K562 (cell line): ENCODE measurements around the gene SYNGR3. TPM values are rescaled to one million over a fixed set of nuclear protein-coding genes. Genes with fewer than 3 reads are reported as not detected.
A peak's percentile ranks its signal among the peaks of the same experiment; 100 is the strongest.

ENCODE experiments used
- ATF3 ChIP-seq, 2 experiments: fragments of 450-650 bp in 1 of 2; sonication (generic) in 1 of 2; formaldehyde crosslinking in 1 of 2; IDR thresholded peaks in 1 of 2; conservative IDR thresholded peaks in 1 of 2; 2 replicates each; pipeline versions ENCODE4 v1.6.1 to v1.8.1; 2016 to 2023; ENCODE audit warnings: mild to moderate bottlenecking in 2 of 2, moderate library complexity in 2 of 2, inconsistent platforms in 1 of 2, missing genetic modification reagents in 1 of 2
- CBX8 ChIP-seq: fragments of 200-600 bp; sonication (generic); IDR thresholded peaks from 2 replicates; pipeline ENCODE4 v1.6.1; 2012; ENCODE audit warnings: borderline replicate concordance, mixed run types, low read depth, mild to moderate bottlenecking, moderate library complexity, mixed read lengths, low read length, control low read depth, inconsistent platforms; ENCODE audit not compliant: poor library complexity, severe bottlenecking; ENCODE audit errors: extremely low read depth
- ELF1 ChIP-seq: fragments of 200-800 bp; sonication (Bioruptor generic); IDR thresholded peaks from 2 replicates; pipeline ENCODE4 v1.6.1; 2016; ENCODE audit warnings: missing genetic modification characterization, missing compliant biosample characterization
- GTF2F1 ChIP-seq: IDR thresholded peaks from 2 replicates; pipeline ENCODE4 v1.6.1; 2011; ENCODE audit warnings: low read depth, low read length, improper control_type of control experiment
- MYC ChIP-seq, 2 experiments: fragments of 250-450 bp in 1 of 2; sonication (Bioruptor Pico) in 1 of 2; IDR thresholded peaks; 2 replicates each; pipeline versions ENCODE4 v1.5.1 to v1.6.1; 2012 to 2021; ENCODE audit warnings: low read depth in 2 of 2, borderline replicate concordance in 1 of 2, improper control_type of control experiment in 1 of 2, low read length in 1 of 2, mild to moderate bottlenecking in 1 of 2, moderate library complexity in 1 of 2
- PBX2 ChIP-seq, 2 experiments: IDR thresholded peaks in 1 of 2; conservative IDR thresholded peaks in 1 of 2; 2 replicates each; pipeline ENCODE4 v1.6.1; 2016; ENCODE audit warnings: low read depth in 2 of 2, mild to moderate bottlenecking in 1 of 2, missing compliant biosample characterization in 1 of 2, missing genetic modification characterization in 1 of 2, moderate library complexity in 1 of 2
- PHF8 ChIP-seq: fragments of 200-600 bp; sonication (generic); IDR thresholded peaks from 2 replicates; pipeline ENCODE4 v1.6.1; 2012; ENCODE audit warnings: mixed run types, mild to moderate bottlenecking, inconsistent platforms, low read length, moderate library complexity, borderline replicate concordance
- RBM14 ChIP-seq: fragments of 200-400 bp; formaldehyde crosslinking; IDR thresholded peaks from 2 replicates; pipeline ENCODE4 v1.6.1; 2018; ENCODE audit warnings: low read depth, mild to moderate bottlenecking, low read length, moderate library complexity, borderline replicate concordance; ENCODE audit not compliant: insufficient read depth
- SPI1 ChIP-seq: IDR thresholded peaks from 2 replicates; pipeline ENCODE4 v1.6.1; 2011; ENCODE audit warnings: low read depth, low read length, control low read depth, borderline replicate concordance
- STAT5A ChIP-seq: IDR thresholded peaks from 2 replicates; pipeline ENCODE4 v1.6.1; 2012; ENCODE audit warnings: low read length, inconsistent platforms, borderline replicate concordance
- ZNF212 ChIP-seq: fragments of 450-650 bp; formaldehyde crosslinking; IDR thresholded peaks from 2 replicates; pipeline ENCODE4 v1.4.0; 2020; ENCODE audit warnings: mild to moderate bottlenecking
- ZNF324 ChIP-seq: fragments of 250-450 bp; sonication (Bioruptor Pico); IDR thresholded peaks from 2 replicates; pipeline ENCODE4 v1.4.0; 2020; ENCODE audit warnings: mild to moderate bottlenecking
- ZNF561 ChIP-seq: fragments of 450-650 bp; formaldehyde crosslinking; conservative IDR thresholded peaks from 2 replicates; pipeline ENCODE4 v1.4.0; 2020; ENCODE audit warnings: mild to moderate bottlenecking, moderate library complexity
- ZNF644 ChIP-seq: fragments of 200-800 bp; sonication (Bioruptor generic); IDR thresholded peaks from 2 replicates; pipeline ENCODE4 v1.6.1; 2016; ENCODE audit warnings: low read depth, missing genetic modification characterization, missing compliant biosample characterization
- polyA plus RNA-seq, 8 experiments: library from polyadenylated mRNA; depleted of rRNA in 4 of 8; stranded (reverse) in 5 of 8; unstranded in 3 of 8; fragments of >200 nt; fragmentation: Nextera tagmentation in 2 of 8; fragmentation: Illumina TruSeq in 1 of 8; extraction: Ambion mirVana in 2 of 8; extraction: Trizol in 1 of 8; gene quantifications; 2 replicates each; pipeline versions ENCODE4 v1.2.1 to v1.2.3, GENCODE V29; 2011 to 2014; ENCODE audit warnings: inconsistent platforms in 1 of 8, missing spikeins in 1 of 8
- total RNA-seq, 7 experiments: library from RNA; depleted of rRNA in 6 of 7; stranded (reverse); fragments of >200 nt in 6 of 7; fragmentation: Illumina TruSeq in 2 of 7; extraction: Trizol in 2 of 7; gene quantifications; 2 replicates each; pipeline versions ENCODE4 v1.2.1 to v1.2.3, GENCODE V29; 2011 to 2021; ENCODE audit warnings: low replicate concordance in 1 of 7
- TF ChIP-seq, protein P1 (sequence below): fragments of 200-800 bp; sonication (Bioruptor generic); IDR thresholded peaks from 2 replicates; pipeline ENCODE4 v1.6.1; 2017; ENCODE audit warnings: missing genetic modification characterization, missing compliant biosample characterization
- TF ChIP-seq, protein P2 (sequence below): fragments of 450-650 bp; IDR thresholded peaks from one replicate; pipeline ENCODE4 v1.6.1; 2018; ENCODE audit warnings: mild to moderate bottlenecking, moderate library complexity; ENCODE audit not compliant: partially characterized antibody

The SYNGR3 gene
- total and polyA plus RNA-seq, 9 of the 15 experiments (the other 6 are each of a cell fraction or from before 2014, with no cell fraction given) = 3.7 to 69.2 (median 36.3) TPM

- TF ChIP-seq MYC (IDR thresholded peaks at IDR 0.05; ENCODE audit: low read depth, low read length) = no peak
- no peak for TF ChIP-seq MYC (CRISPR knock-in tag; IDR thresholded peaks at IDR 0.05; ENCODE audit: borderline replicate concordance, low read depth)
- no peak for TF ChIP-seq GTF2F1
- peak; percentile 62; the same call in 1 of the 2 replicates for TF ChIP-seq ATF3 (IDR thresholded peaks at IDR 0.05)
- peak; percentile 32; the same call in 1 of the 2 replicates for TF ChIP-seq ATF3 (CRISPR knock-in tag; conservative IDR thresholded peaks at IDR 0.05)
- 0 out of 2 replicates have a peak, but pooled peaks have one; percentile 13 for TF ChIP-seq PBX2 (CRISPR knock-in tag; IDR thresholded peaks at IDR 0.05; ENCODE audit: low read depth)
- 0 out of 2 replicates have a peak, but pooled peaks have one; percentile 10 for TF ChIP-seq PBX2 (tag; conservative IDR thresholded peaks at IDR 0.05; ENCODE audit: low read depth)
- TF ChIP-seq SPI1 = peak; percentile 84
- TF ChIP-seq ZNF324 (CRISPR knock-in tag) = no peak
- TF ChIP-seq, protein P1, sequence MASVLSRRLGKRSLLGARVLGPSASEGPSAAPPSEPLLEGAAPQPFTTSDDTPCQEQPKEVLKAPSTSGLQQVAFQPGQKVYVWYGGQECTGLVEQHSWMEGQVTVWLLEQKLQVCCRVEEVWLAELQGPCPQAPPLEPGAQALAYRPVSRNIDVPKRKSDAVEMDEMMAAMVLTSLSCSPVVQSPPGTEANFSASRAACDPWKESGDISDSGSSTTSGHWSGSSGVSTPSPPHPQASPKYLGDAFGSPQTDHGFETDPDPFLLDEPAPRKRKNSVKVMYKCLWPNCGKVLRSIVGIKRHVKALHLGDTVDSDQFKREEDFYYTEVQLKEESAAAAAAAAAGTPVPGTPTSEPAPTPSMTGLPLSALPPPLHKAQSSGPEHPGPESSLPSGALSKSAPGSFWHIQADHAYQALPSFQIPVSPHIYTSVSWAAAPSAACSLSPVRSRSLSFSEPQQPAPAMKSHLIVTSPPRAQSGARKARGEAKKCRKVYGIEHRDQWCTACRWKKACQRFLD = no peak
- TF ChIP-seq, protein P2, sequence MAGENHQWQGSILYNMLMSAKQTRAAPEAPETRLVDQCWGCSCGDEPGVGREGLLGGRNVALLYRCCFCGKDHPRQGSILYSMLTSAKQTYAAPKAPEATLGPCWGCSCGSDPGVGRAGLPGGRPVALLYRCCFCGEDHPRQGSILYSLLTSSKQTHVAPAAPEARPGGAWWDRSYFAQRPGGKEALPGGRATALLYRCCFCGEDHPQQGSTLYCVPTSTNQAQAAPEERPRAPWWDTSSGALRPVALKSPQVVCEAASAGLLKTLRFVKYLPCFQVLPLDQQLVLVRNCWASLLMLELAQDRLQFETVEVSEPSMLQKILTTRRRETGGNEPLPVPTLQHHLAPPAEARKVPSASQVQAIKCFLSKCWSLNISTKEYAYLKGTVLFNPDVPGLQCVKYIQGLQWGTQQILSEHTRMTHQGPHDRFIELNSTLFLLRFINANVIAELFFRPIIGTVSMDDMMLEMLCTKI = no peak
- no peak for TF ChIP-seq CBX8
- TF ChIP-seq STAT5A = peak; percentile 51
- no peak for TF ChIP-seq PHF8
- no peak for TF ChIP-seq ZNF561 (CRISPR knock-in tag)
- no peak for TF ChIP-seq ELF1 (tag)
- TF ChIP-seq ZNF212 (CRISPR knock-in tag) = no peak
- TF ChIP-seq RBM14 = no peak
- TF ChIP-seq ZNF644 (tag) = no peak
Observed at GRCh38 chr16:1942047-1942809, 47.5 kb upstream of the SYNGR3 start (continued).
